Uterus (tissue), 4 donors: Measurements from ENCODE around the gene NINL. TPM values are rescaled to one million over a fixed set of nuclear protein-coding genes. Genes with fewer than 3 reads are reported as not detected.

ENCODE experiments used
- DNase-seq, 2 donors: peaks; one replicate each; pipeline ENCODE4 v3.0.0-alpha.2; 2019 to 2020
- H3K27ac ChIP-seq, 2 donors: fragments of 200-600 bp; sonication (generic); 1 replicate in 1 of 2; 2 replicates in 1 of 2; pipeline ENCODE4 v1.5.1; 2016 to 2018
- H3K27me3 ChIP-seq, 2 donors: fragments of 200-600 bp; sonication (generic); one replicate each; pipeline ENCODE4 v1.5.1; 2018 to 2019; ENCODE audit warnings: control low read depth in 1 of 2
- H3K36me3 ChIP-seq, 2 donors: fragments of 200-600 bp; sonication (generic); one replicate each; pipeline ENCODE4 v1.5.1; 2019; ENCODE audit warnings: control low read depth in 1 of 2
- H3K4me1 ChIP-seq, 2 donors: fragments of 200-600 bp; sonication (generic); one replicate each; pipeline ENCODE4 v1.5.1; 2018 to 2019; ENCODE audit warnings: control low read depth in 1 of 2
- H3K4me3 ChIP-seq, 2 donors: fragments of 200-600 bp; sonication (generic); 1 replicate in 1 of 2; 2 replicates in 1 of 2; pipeline ENCODE4 v1.5.1; 2018 to 2019; ENCODE audit warnings: mild to moderate bottlenecking in 1 of 2
- H3K9me3 ChIP-seq, 2 donors: fragments of 200-600 bp; sonication (generic); one replicate each; pipeline ENCODE4 v1.5.1; 2019; ENCODE audit warnings: control low read depth in 1 of 2
- CTCF ChIP-seq, 4 experiments: fragments of 200-600 bp in 2 of 4; fragments of 450-650 bp in 2 of 4; sonication (generic) in 2 of 4; IDR thresholded peaks; one replicate each; pipeline ENCODE4 v1.5.1; 2016 to 2019; ENCODE audit warnings: antibody characterized with exemption in 4 of 4, mild to moderate bottlenecking in 2 of 4, moderate library complexity in 1 of 4
- POLR2A ChIP-seq, 2 donors: fragments of 450-650 bp; IDR thresholded peaks; one replicate each; pipeline ENCODE4 v1.6.1; 2016; ENCODE audit warnings: antibody characterized with exemption in 2 of 2, mild to moderate bottlenecking in 1 of 2, moderate library complexity in 1 of 2
- intact Hi-C: fragments of 100-400 bp; cut with DNase I; formaldehyde crosslinking; loops from one replicate; pipeline ENCODE4 v1.15.1; 2023; ENCODE audit warnings: low total_unique reads
- total RNA-seq, 4 donors: library from RNA; depleted of rRNA in 3 of 4; stranded (reverse); fragments of >200 nt in 3 of 4; gene quantifications; one replicate each; pipeline versions ENCODE4 v1.1.0 to v1.2.4, GENCODE V29; 2014 to 2023
- donor health status: DM: yes; HTN: yes; CAD: no.

NINL gene
- total RNA-seq, 4 donors from 2014 or later, result 5.0 to 22.3 (median 14.7) TPM

DNA sequence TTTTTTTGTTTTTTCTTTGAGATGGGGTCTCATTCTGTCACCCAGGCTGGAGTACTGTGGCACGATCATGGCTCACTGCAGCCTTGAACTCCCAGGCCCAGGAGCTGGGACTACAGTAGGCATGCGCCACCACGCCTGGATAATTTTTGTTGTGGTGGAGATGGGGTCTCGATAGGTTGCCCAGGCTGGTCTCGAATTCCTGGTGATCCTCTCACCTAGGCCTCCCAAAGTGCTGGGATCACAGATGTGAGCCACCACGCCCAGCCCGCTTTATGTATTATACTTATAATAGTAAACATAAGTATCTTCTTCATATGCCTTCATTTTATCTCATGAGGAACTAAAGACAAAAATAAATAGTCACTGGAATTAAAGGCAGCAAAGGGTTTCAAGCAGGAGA, 114.3 kb downstream of the NINL start:
- no peaks in the 10 kb centered on the region for H3K36me3 ChIP-seq
- intact Hi-C loops, result no loop called here
- no peaks in the 10 kb centered on the region for H3K9me3 ChIP-seq
- no peaks in the 10 kb centered on the region for H3K27me3 ChIP-seq
- no peak overlapping the region for H3K27ac ChIP-seq
- H3K4me1 ChIP-seq, result no peaks in the 10 kb centered on the region
- H3K4me3 ChIP-seq, result no peak overlapping the region
- no peak for DNase-seq
- TF ChIP-seq POLR2A (IDR thresholded peaks at IDR 0.05), result no peak
- no peak for TF ChIP-seq CTCF (IDR thresholded peaks at IDR 0.05)

DNA sequence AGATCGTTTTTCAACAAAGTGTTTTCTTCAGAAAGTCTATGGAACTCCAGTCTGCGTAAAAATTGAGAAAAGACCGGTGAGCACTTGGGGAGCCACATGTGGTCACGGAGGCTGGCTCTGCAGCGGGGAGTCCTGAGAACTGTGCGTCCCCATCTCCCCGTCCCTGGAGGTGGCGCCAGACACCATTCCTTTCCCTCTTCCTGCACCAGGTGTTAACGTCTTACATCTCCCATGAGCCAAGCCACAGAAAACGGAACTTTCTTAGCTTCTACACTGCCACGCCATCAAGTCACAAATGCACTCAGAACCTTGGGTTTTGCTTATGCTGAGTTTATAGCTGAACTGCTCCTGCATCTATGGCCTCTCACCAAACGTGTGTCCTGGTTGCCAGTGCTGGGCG, 115.3 kb downstream of the NINL start:
- no peak for TF ChIP-seq CTCF (IDR thresholded peaks at IDR 0.05)
- no peak for TF ChIP-seq POLR2A (IDR thresholded peaks at IDR 0.05)
- no peak for DNase-seq
- no peaks in the 10 kb centered on the region for H3K27me3 ChIP-seq
- H3K36me3 ChIP-seq, result no peaks in the 10 kb centered on the region
- H3K4me1 ChIP-seq, result no peaks in the 10 kb centered on the region
- no peak overlapping the region for H3K4me3 ChIP-seq
- no peak overlapping the region for H3K27ac ChIP-seq
- H3K9me3 ChIP-seq, result no peaks in the 10 kb centered on the region
- intact Hi-C loops, result no loop called here

- Histone ChIP-seq H3K36me3 (no peaks in the 10 kb centered on the region), H3K27me3 (no peaks in the 10 kb centered on the region), H3K4me1 (no peaks in the 10 kb centered on the region), H3K4me3 (no peak overlapping the region), H3K27ac (no peak overlapping the region), H3K9me3 (no peaks in the 10 kb centered on the region)
- TF ChIP-seq POLR2A (IDR thresholded peaks at IDR 0.05), result no peak
- no peak for TF ChIP-seq CTCF (IDR thresholded peaks at IDR 0.05)
- intact Hi-C loops, result no loop called here
- no peak for DNase-seq
These were observed 115.8 kb downstream of the NINL start for GRCh38 chr20:25469558-25469957.

- Histone ChIP-seq H3K9me3 (no peaks in the 10 kb centered on the region), H3K4me3 (no peak overlapping the region), H3K27ac (no peak overlapping the region), H3K36me3 (no peaks in the 10 kb centered on the region), H3K27me3 (no peaks in the 10 kb centered on the region), H3K4me1 (no peaks in the 10 kb centered on the region)
- TF ChIP-seq POLR2A (IDR thresholded peaks at IDR 0.05) (no peak), CTCF (IDR thresholded peaks at IDR 0.05) (no peak)
- intact Hi-C loops, result no loop called here
- no peak for DNase-seq
These were observed 116.9 kb downstream of the NINL start for GRCh38 chr20:25468126-25469075.

DNA sequence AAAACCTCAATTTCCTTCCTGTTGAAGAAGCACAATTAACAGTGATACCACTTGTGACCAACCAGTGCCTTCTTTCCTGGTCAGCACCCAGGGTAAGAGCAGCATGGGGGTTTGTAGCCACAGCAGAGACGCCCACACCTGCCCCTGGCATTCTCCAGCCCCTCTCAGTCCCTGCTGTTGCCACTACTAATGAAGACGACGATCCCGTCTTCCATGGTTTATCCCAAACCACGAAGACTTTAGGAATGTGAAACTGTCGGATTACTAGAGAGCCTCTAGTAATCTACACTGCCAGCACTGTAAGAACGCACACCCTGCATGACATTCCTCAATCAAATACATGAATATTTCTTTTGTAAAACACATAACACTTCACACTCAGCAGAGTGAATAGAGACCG, 117.9 kb downstream of the NINL start:
- TF ChIP-seq POLR2A (IDR thresholded peaks at IDR 0.05), result no peak
- TF ChIP-seq CTCF (IDR thresholded peaks at IDR 0.05), result no peak
- H3K36me3 ChIP-seq, result no peaks in the 10 kb centered on the region

More for the DNA sequence above, 117.9 kb downstream of the NINL start:
- H3K4me1 ChIP-seq, result no peaks in the 10 kb centered on the region
- no peaks in the 10 kb centered on the region for H3K27me3 ChIP-seq
- intact Hi-C loops, result no loop called here
- no peak overlapping the region for H3K27ac ChIP-seq
- H3K9me3 ChIP-seq, result no peaks in the 10 kb centered on the region
- no peak overlapping the region for H3K4me3 ChIP-seq
- DNase-seq, result no peak
